Uterus (tissue), 2 donors: ENCODE measurements around the gene ERG.

Source experiments
- CTCF ChIP-seq, 4 experiments: fragments of 200-600 bp in 2 of 4; fragments of 450-650 bp in 2 of 4; sonication (generic) in 2 of 4; IDR thresholded peaks; one replicate each; pipeline ENCODE4 v1.5.1; 2016 to 2019; ENCODE audit warnings: antibody characterized with exemption in 4 of 4, mild to moderate bottlenecking in 2 of 4, moderate library complexity in 1 of 4
- POLR2A ChIP-seq, 2 donors: fragments of 450-650 bp; IDR thresholded peaks; one replicate each; pipeline ENCODE4 v1.6.1; 2016; ENCODE audit warnings: antibody characterized with exemption in 2 of 2, mild to moderate bottlenecking in 1 of 2, moderate library complexity in 1 of 2

DNA sequence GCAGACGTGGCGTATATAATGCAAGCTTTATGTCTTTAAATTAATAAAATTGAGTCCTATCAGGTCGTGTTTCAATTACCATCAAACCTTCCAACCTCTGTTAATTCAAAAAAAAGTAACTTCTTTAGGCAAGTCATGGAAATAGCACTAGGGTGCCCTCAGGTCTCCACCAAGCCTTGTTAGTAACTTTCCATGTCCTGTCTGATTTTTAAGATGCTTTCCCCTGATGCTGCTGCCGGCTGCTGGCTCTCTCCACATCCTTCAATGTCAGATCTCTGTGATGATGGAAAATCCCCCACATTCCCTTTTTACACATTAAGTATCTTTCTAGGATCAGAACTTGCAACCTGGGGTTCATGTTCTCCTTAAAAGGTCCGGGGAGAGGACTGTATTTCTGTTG is 3.0 kb downstream of the ERG start:
- TF ChIP-seq POLR2A (IDR thresholded peaks at IDR 0.05) (no peak), CTCF (IDR thresholded peaks at IDR 0.05) (no peak)
